GM12878 (cell line): ENCODE results near the gene CCNH.

Source experiments
- PML ChIP-seq: IDR thresholded peaks from 2 replicates; pipeline ENCODE4 v1.6.1; 2012; ENCODE audit warnings: low read length, inconsistent platforms
- RAD51 ChIP-seq: fragments of 450-650 bp; IDR thresholded peaks from 2 replicates; pipeline ENCODE4 v1.6.1; 2016; ENCODE audit warnings: moderate library complexity, mild to moderate bottlenecking, inconsistent platforms

DNA sequence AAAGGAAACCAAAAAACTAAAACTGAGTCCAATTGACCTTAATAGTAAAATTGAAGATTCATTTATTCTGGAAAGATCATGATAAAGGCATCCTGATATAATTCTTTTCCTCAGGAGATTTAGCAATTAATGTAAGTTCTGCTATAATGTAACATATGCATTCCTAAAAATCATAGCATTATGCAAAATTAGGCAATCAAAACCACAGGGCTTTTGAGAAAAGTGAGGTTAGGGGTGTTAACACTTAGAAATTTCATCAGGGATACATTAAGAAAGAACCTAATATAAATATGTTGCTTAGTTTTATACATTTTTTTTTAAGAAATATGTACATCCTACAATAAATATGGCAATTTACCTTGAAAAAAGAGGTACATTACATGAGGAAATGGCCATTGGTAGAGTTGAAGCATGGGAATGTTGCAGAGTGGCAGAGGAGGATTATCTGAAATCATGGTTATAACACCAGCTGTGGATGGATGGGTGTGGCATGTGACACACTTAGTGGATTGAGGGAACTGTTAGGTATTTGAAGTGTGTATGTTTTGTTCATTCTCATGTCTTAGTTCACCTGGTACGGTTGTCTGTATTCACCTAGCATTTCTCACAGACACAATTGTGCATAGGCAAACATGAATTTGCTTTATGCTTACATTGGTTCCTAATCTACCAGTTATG is 51.1 kb downstream of the CCNH start:
- TF ChIP-seq RAD51 (no peak), PML (no peak)
